K562 (cell line): ENCODE data around the gene AKAP10. TPM values are rescaled to one million over a fixed set of nuclear protein-coding genes. Genes with fewer than 3 reads are reported as not detected.

ENCODE experiments used
- ATAC-seq: fragments of 200-7000 bp; cut with Tn5 transposase; 3 replicates; pipeline ENCODE4 v1.9.1; 2020; ENCODE audit warnings: moderate library complexity
- BruUV-seq: library from RNA; stranded (reverse); fragments of 400-500 nt; replicated peaks from 2 replicates; lab custom pipeline; 2021; lab: Mats Ljungman, UMichigan
- CTCF ChIA-PET: fragments of 300-600 bp; formaldehyde crosslinking; extraction: SDS; loops from one replicate; lab custom pipeline; 2021; ENCODE audit warnings: low intra/inter-chr PET ratio; lab: Yijun Ruan, JAX
- POLR2A ChIA-PET: fragments of 300-600, 350-650 bp; sonication (Branson Sonifier 250); formaldehyde crosslinking; extraction: SDS; loops from one replicate; lab custom pipeline; 2021; ENCODE audit warnings: antibody characterized with exemption, inconsistent platforms; lab: Yijun Ruan, JAX
- DNase-seq, 4 experiments: peaks; one replicate each; pipeline versions ENCODE4 v3.0.0 to v3.0.0-alpha.2; 2011 to 2018; ENCODE audit warnings: low spot score in 3 of 4, mixed read lengths in 3 of 4; ENCODE audit errors: extremely low read depth in 1 of 4
- FAIRE-seq: peaks from 2 replicates; lab custom pipeline; 2011; peaks lifted over from hg19 to GRCh38; lab: Jason Lieb, UNC
- H2AFZ ChIP-seq: 2 replicates; pipeline ENCODE4 v1.6.0; 2011; ENCODE audit warnings: low read depth, low read length, control low read depth, inconsistent platforms
- H3K27ac ChIP-seq: fragments of 200-600 bp; 3 replicates; pipeline ENCODE4 v1.8.0; 2011; ENCODE audit warnings: low read depth, mild to moderate bottlenecking, control low read depth, inconsistent platforms, low read length, moderate library complexity, mixed read lengths; ENCODE audit errors: extremely low read depth
- H3K27me3 ChIP-seq, 2 experiments: fragments of 300-600 bp in 1 of 2; 2 replicates in 1 of 2; 3 replicates in 1 of 2; pipeline versions ENCODE4 v1.6.0 to v1.8.0; 2011; ENCODE audit warnings: inconsistent platforms in 2 of 2, low read length in 2 of 2, mild to moderate bottlenecking in 1 of 2, mixed read lengths in 1 of 2, moderate library complexity in 1 of 2; ENCODE audit not compliant: control insufficient read depth in 2 of 2, insufficient read depth in 2 of 2
- H3K36me3 ChIP-seq: fragments of 300-600 bp; 3 replicates; pipeline ENCODE4 v1.8.0; 2011; ENCODE audit warnings: mild to moderate bottlenecking, low read length, inconsistent platforms; ENCODE audit not compliant: control insufficient read depth, insufficient read depth
- H3K4me1 ChIP-seq, 2 experiments: fragments of 200-600 bp in 1 of 2; replicated peaks in 1 of 2; 2 replicates in 1 of 2; 3 replicates in 1 of 2; pipeline versions ENCODE4 v1.5.1 to v1.8.0; 2011; ENCODE audit warnings: inconsistent platforms in 2 of 2, low read length in 2 of 2, mild to moderate bottlenecking in 1 of 2, mixed read lengths in 1 of 2, moderate library complexity in 1 of 2; ENCODE audit not compliant: control insufficient read depth in 2 of 2, insufficient read depth in 2 of 2
- H3K4me2 ChIP-seq: 2 replicates; pipeline ENCODE4 v1.6.1; 2011; ENCODE audit warnings: low read length, control low read depth, inconsistent platforms, mixed read lengths; ENCODE audit not compliant: insufficient read depth
- H3K4me3 ChIP-seq: fragments of 200-600 bp; sonication (generic), shearing (Covaris generic); 2 replicates; pipeline ENCODE4 v1.5.1; 2016; ENCODE audit warnings: control low read depth, inconsistent platforms
- H3K79me2 ChIP-seq: fragments of 200-600 bp; 3 replicates; pipeline ENCODE4 v1.8.0; 2011; ENCODE audit warnings: low read length, inconsistent platforms; ENCODE audit not compliant: control insufficient read depth, insufficient read depth
- H3K9ac ChIP-seq, 2 experiments: 2 replicates each; pipeline versions ENCODE4 v1.6.0 to v1.6.1; 2011; ENCODE audit warnings: low read depth in 2 of 2, low read length in 2 of 2, control low read depth in 1 of 2, inconsistent platforms in 1 of 2, mild to moderate bottlenecking in 1 of 2, mixed read lengths in 1 of 2; ENCODE audit not compliant: insufficient read depth in 1 of 2
- H3K9me1 ChIP-seq: one replicate; pipeline ENCODE4 v1.6.0; 2011; ENCODE audit warnings: inconsistent platforms, mild to moderate bottlenecking, low read length, moderate library complexity; ENCODE audit not compliant: control insufficient read depth, insufficient read depth
- H3K9me3 ChIP-seq: replicated peaks from 2 replicates; pipeline ENCODE4 v1.5.1; 2011; ENCODE audit warnings: low read depth, low read length, inconsistent platforms; ENCODE audit not compliant: control insufficient read depth, insufficient read depth
- H4K20me1 ChIP-seq: replicated peaks from 2 replicates; pipeline ENCODE4 v1.6.1; 2011; ENCODE audit warnings: low read length, inconsistent platforms, mixed read lengths; ENCODE audit not compliant: control insufficient read depth, insufficient read depth
- BRF1 ChIP-seq: IDR thresholded peaks from 3 replicates; pipeline ENCODE4 v1.6.1; 2011; ENCODE audit warnings: borderline replicate concordance, mild to moderate bottlenecking; ENCODE audit not compliant: insufficient read length; ENCODE audit errors: extremely low read depth
- CLOCK ChIP-seq: fragments of 250-450 bp; sonication (Bioruptor Pico); IDR thresholded peaks from 2 replicates; pipeline ENCODE4 v1.4.0; 2020; ENCODE audit warnings: mild to moderate bottlenecking, moderate library complexity, borderline replicate concordance
- ETS2 ChIP-seq: IDR thresholded peaks from 2 replicates; pipeline ENCODE4 v1.6.1; 2016; ENCODE audit warnings: borderline replicate concordance, missing genetic modification characterization, mild to moderate bottlenecking, moderate library complexity, missing compliant biosample characterization; ENCODE audit not compliant: poor library complexity, severe bottlenecking
- HDAC1 ChIP-seq, 2 experiments: fragments of 450-650 bp; IDR thresholded peaks; 2 replicates each; pipeline ENCODE4 v1.6.1; 2016 to 2017; ENCODE audit warnings: inconsistent platforms in 1 of 2, mild to moderate bottlenecking in 1 of 2, moderate library complexity in 1 of 2
- HEY1 ChIP-seq: fragments of 250-450 bp; sonication (Bioruptor Pico); IDR thresholded peaks from 2 replicates; pipeline ENCODE4 v1.5.0; 2020; ENCODE audit warnings: mild to moderate bottlenecking, moderate library complexity, borderline replicate concordance
- NFE2L1 ChIP-seq: fragments of 450-650 bp; IDR thresholded peaks from 2 replicates; pipeline ENCODE4 v1.6.1; 2016; ENCODE audit warnings: missing genetic modification characterization, low read depth, mild to moderate bottlenecking, missing compliant biosample characterization, moderate library complexity, borderline replicate concordance
- PTRF ChIP-seq: fragments of 450-650 bp; IDR thresholded peaks from 2 replicates; pipeline ENCODE4 v1.6.1; 2016; ENCODE audit warnings: mild to moderate bottlenecking, missing genetic modification characterization, missing compliant biosample characterization
- SNIP1 ChIP-seq: fragments of 450-650 bp; IDR thresholded peaks from 2 replicates; pipeline ENCODE4 v1.7.1; 2017; ENCODE audit warnings: low read depth, mild to moderate bottlenecking
- ZNF134 ChIP-seq: fragments of 250-450 bp; sonication (Bioruptor Pico); conservative IDR thresholded peaks from 2 replicates; pipeline ENCODE4 v1.4.0; 2020
- ZNF165 ChIP-seq: fragments of 250-450 bp; sonication (Bioruptor Pico); IDR thresholded peaks from 2 replicates; pipeline ENCODE4 v1.4.0; 2020; ENCODE audit warnings: borderline replicate concordance
- ZNF197 ChIP-seq: fragments of 200-800 bp; sonication (Bioruptor generic); IDR thresholded peaks from 2 replicates; pipeline ENCODE4 v1.6.1; 2016; ENCODE audit warnings: low read depth, missing genetic modification characterization, missing compliant biosample characterization
- ZNF408 ChIP-seq: fragments of 250-450 bp; sonication (Bioruptor Pico); IDR thresholded peaks from 2 replicates; pipeline ENCODE4 v1.4.0; 2020; ENCODE audit warnings: low read depth, mild to moderate bottlenecking, moderate library complexity
- ZZZ3 ChIP-seq: fragments of 450-650 bp; IDR thresholded peaks from 2 replicates; pipeline ENCODE4 v1.6.1; 2016; ENCODE audit warnings: antibody characterized with exemption, mild to moderate bottlenecking, moderate library complexity
- WGBS: fragments of 100-300 bp; shearing (Covaris generic); methylation state at CpG from one replicate; pipeline ENCODE4 v1.1.6; 2016; ENCODE audit warnings: low coverage, mixed read lengths; ENCODE audit not compliant: insufficient coverage; ENCODE audit errors: missing lambda C conversion rate; 5-methylcytosine and 5-hydroxymethylcytosine counted together
- in situ Hi-C: fragments of 300-500 bp; cut with MboI; formaldehyde crosslinking; loops from 4 replicates; pipeline ENCODE4 v1.15.0; 2018; ENCODE audit warnings: inconsistent platforms, mixed read lengths
- intact Hi-C: fragments of 100-400 bp; cut with micrococcal nuclease; formaldehyde crosslinking; loops from 2 replicates; pipeline ENCODE4 v1.14.2; 2022
- polyA plus RNA-seq, 8 experiments: library from polyadenylated mRNA; depleted of rRNA in 4 of 8; stranded (reverse) in 5 of 8; unstranded in 3 of 8; fragments of >200 nt; fragmentation: Nextera tagmentation in 2 of 8; fragmentation: Illumina TruSeq in 1 of 8; extraction: Ambion mirVana in 2 of 8; extraction: Trizol in 1 of 8; gene quantifications; 2 replicates each; pipeline versions ENCODE4 v1.2.1 to v1.2.3, GENCODE V29; 2011 to 2014; ENCODE audit warnings: inconsistent platforms in 1 of 8, missing spikeins in 1 of 8
- total RNA-seq, 7 experiments: library from RNA; depleted of rRNA in 6 of 7; stranded (reverse); fragments of >200 nt in 6 of 7; fragmentation: Illumina TruSeq in 2 of 7; extraction: Trizol in 2 of 7; gene quantifications; 2 replicates each; pipeline versions ENCODE4 v1.2.1 to v1.2.3, GENCODE V29; 2011 to 2021; ENCODE audit warnings: low replicate concordance in 1 of 7
- TF ChIP-seq, protein P1 (sequence below): fragments of 450-650 bp; IDR thresholded peaks from 2 replicates; pipeline ENCODE4 v1.6.1; 2017; ENCODE audit warnings: antibody characterized with exemption
- TF ChIP-seq, protein P2 (sequence below): IDR thresholded peaks from 2 replicates; pipeline ENCODE4 v1.6.1; 2011; ENCODE audit warnings: borderline replicate concordance, low read depth, mild to moderate bottlenecking, moderate library complexity, low read length; ENCODE audit not compliant: insufficient read depth, poor library complexity, severe bottlenecking

AKAP10 gene
- total and polyA plus RNA-seq, 9 of the 15 experiments (the other 6 are each of a cell fraction or from before 2014, with no cell fraction given): 4.0 to 20.3 (median 8.2) TPM

GRCh38 chr17:19975601-19976000 is 2.0 kb downstream of the AKAP10 start (continued):
- TF ChIP-seq, protein P1, sequence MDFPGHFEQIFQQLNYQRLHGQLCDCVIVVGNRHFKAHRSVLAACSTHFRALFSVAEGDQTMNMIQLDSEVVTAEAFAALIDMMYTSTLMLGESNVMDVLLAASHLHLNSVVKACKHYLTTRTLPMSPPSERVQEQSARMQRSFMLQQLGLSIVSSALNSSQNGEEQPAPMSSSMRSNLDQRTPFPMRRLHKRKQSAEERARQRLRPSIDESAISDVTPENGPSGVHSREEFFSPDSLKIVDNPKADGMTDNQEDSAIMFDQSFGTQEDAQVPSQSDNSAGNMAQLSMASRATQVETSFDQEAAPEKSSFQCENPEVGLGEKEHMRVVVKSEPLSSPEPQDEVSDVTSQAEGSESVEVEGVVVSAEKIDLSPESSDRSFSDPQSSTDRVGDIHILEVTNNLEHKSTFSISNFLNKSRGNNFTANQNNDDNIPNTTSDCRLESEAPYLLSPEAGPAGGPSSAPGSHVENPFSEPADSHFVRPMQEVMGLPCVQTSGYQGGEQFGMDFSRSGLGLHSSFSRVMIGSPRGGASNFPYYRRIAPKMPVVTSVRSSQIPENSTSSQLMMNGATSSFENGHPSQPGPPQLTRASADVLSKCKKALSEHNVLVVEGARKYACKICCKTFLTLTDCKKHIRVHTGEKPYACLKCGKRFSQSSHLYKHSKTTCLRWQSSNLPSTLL: no peak
- TF ChIP-seq, protein P2, sequence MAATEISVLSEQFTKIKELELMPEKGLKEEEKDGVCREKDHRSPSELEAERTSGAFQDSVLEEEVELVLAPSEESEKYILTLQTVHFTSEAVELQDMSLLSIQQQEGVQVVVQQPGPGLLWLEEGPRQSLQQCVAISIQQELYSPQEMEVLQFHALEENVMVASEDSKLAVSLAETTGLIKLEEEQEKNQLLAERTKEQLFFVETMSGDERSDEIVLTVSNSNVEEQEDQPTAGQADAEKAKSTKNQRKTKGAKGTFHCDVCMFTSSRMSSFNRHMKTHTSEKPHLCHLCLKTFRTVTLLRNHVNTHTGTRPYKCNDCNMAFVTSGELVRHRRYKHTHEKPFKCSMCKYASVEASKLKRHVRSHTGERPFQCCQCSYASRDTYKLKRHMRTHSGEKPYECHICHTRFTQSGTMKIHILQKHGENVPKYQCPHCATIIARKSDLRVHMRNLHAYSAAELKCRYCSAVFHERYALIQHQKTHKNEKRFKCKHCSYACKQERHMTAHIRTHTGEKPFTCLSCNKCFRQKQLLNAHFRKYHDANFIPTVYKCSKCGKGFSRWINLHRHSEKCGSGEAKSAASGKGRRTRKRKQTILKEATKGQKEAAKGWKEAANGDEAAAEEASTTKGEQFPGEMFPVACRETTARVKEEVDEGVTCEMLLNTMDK: no peak
- TF ChIP-seq ZNF134 (no peak), ZNF197 (CRISPR knock-in tag) (no peak), NFE2L1 (tag) (no peak), ZNF408 (CRISPR knock-in tag) (no peak)

DNA sequence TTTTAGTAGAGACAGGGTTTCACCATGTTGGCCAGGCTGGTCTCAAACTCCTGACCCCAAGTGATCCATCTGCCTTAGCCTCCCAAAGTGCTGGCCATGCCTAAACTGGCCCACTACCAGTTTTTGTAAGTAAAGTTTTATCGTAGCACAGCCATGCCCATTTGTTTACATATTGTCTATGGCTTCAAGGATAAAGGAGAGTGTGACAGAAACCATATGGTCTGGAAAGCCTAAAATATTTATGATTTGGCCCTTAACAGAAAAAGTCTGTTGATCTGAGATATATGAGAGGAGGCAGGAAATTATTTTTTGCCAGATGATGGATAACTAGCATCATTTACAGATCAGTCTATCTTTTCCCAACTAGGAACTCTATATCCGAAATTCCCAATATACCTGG is 4.5 kb downstream of the AKAP10 start:
- peaks cover 4 to 6% of the 10 kb centered on the region in 2 experiments; a peak in 4 of 5 replicates for H3K4me1 ChIP-seq
- no peak for FAIRE-seq
- H3K27ac ChIP-seq: no peak overlapping the region
- H3K79me2 ChIP-seq: peaks cover 75% of the 10 kb centered on the region
- no peak overlapping the region for H3K4me3 ChIP-seq
- peaks cover 55% of the 10 kb centered on the region for H3K36me3 ChIP-seq
- in situ Hi-C loops (no loop called here), intact Hi-C loops (no loop called here)
- no TSS peak for BruUV-seq
- no peaks in the 10 kb centered on the region for H3K9me1 ChIP-seq
- H3K4me2 ChIP-seq: no peak overlapping the region
- ChIA-PET CTCF (no interaction called here), POLR2A (interaction anchor here (0.6 kb wide), 1 partner anchor 203 kb away, joined by 3 read pairs; no protein-coding TSS in a partner anchor)
- no peak overlapping the region for H2AFZ ChIP-seq
- H3K9ac ChIP-seq: no peak overlapping the region
- no peaks in the 10 kb centered on the region for H3K9me3 ChIP-seq
- no peaks in the 10 kb centered on the region for H3K27me3 ChIP-seq
- no peaks in the 10 kb centered on the region for H4K20me1 ChIP-seq
- WGBS: 93% methylated on average over 2 of the region's 2 CpGs
- no peak for DNase-seq
- no peak for ATAC-seq
- TF ChIP-seq CLOCK (CRISPR knock-in tag) (no peak), PTRF (no peak), BRF1 (no peak), ZNF165 (CRISPR knock-in tag) (no peak), HEY1 (CRISPR knock-in tag) (no peak), HDAC1 (IDR thresholded peaks at IDR 0.05) (no peak), ZZZ3 (no peak), ETS2 (no peak), SNIP1 (no peak)
